Measurements from ENCODE around the gene TNPO2. TPM values are rescaled to one million over a fixed set of nuclear protein-coding genes. Genes with fewer than 3 reads are reported as not detected.

Gene TNPO2
- total RNA-seq (2014; rRNA removed; shearing (Covaris generic)): 17.4 and 23.4 TPM in 2 replicates
- polyA plus RNA-seq (2014; cell fraction: nucleus; rRNA removed): 166 and 172 TPM in 2 replicates

DNA sequence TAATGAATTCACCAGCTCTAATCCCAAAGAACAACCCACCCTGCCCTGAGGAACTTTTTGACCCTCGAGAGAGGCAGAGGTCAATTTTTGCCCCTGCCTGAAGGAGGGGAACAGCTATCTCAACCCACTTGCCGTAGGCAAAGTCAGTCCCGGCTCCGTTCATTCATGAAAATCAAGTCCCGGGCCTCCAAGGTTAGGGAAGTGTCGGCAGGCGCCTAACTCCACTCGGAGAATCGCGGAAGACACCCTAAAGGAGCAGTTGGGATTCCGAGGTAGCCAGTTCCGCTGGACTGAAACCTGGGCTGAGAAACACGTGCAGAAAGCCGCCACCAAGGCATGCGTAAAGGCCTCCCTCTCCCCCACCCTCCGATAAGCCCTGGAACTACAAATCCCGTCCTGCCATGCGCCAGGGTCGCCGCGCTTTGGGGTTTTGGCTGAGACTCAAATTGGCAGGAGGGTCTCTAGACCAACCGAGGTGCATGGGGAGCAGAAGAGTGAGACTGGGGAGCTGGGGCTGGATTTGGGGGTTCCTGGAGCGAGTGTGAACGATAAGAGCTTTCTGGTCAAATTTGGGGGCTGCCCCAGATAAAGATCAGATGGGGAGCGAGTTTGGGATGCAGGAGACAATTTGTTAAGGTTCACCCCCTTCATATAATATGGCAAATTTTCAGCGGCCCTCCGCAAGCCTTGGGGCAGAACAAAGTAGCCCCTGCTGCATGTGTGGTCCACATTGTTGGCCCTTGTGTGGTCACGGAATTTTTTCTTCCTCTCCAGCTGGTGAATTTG is at the start of gene TNPO2:
TSS of gene TNPO2 (minus strand) at position 292 of the 786 bp plus-strand sequence. CDS start 2,955 bp downstream, outside the sequence.
- peak; percentile 38 for DNase-seq (ENCODE audit: extremely low read depth, low read depth)

GRCh38 chr19:12772323-12772722 is 48.6 kb upstream of the TNPO2 start:
- DNase-seq (ENCODE audit: extremely low read depth, low read depth): no peak

DNA sequence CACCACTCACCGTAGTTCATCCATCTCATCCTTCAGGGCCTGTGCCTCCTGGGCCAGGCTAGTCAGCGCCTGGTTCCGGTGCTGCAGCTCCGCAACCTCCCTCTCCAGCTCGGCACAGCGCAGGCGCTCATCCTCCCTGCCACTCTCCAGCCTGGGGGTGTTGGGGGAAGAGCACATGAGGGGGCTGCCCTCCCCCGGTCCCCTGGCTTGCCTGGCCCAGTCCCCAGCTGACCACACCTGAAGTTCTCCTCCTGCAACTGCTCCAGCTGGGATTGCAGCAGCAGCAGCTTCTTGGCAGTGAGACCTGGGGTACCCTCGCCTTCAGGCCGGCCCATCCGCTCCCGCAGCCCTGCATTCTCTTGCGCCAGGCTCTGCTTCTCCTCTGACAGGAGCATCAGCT is 47.2 kb upstream of the TNPO2 start:
- DNase-seq (ENCODE audit: extremely low read depth, low read depth): no peak

GRCh38 chr19:12769689-12770088 is 46.0 kb upstream of the TNPO2 start:
- DNase-seq (ENCODE audit: extremely low read depth, low read depth): no peak

DNA sequence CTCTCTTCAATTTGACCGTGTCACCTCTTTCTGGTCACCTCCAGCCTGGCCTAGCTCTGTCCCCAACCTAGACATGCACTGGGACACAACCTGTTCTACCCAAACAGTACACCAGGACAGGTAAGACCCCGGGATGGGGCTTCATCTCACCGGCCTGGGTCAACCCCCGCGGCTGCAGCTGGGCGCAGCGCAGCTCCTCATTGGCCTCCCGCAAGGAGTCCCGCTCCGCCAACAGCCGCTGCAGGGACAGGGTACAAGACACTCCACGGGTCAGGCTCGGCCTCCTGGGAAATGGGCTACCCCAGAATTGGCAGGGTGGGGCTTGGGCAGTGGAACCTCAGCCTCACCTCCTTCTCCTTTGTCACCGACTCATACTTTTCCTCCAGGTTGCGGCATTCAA is 43.9 kb upstream of the TNPO2 start:
- DNase-seq (ENCODE audit: extremely low read depth, low read depth): no peak

DNA sequence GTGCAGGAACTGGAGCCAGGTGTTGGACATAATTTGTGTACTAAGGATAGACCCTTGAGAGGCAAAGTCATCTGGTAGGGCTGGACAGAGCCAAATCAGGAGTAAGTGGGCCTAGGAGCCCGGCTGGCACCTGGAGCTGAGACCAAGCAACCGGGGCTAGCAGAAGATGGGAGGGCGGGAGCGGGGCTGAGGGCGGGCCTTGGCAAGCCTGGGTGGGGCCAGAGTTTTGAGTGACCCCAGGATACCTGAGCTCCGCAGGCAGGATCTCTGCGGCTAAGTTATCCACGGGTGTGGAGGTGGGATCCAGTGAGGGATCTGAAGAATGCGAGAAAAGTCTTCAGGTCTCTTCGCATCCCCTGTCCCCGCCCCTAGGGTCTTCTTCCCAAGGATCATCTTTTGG is 43.4 kb upstream of the TNPO2 start:
- DNase-seq (ENCODE audit: extremely low read depth, low read depth): no peak

GRCh38 chr19:12766051-12766521 is 42.4 kb upstream of the TNPO2 start:
- peak; percentile 72 for DNase-seq (ENCODE audit: extremely low read depth, low read depth)

- DNase-seq (ENCODE audit: extremely low read depth, low read depth): no peak
These were observed 41.0 kb upstream of the TNPO2 start for GRCh38 chr19:12764698-12765097.

GRCh38 chr19:12763100-12763499 is 39.4 kb upstream of the TNPO2 start:
- DNase-seq (ENCODE audit: extremely low read depth, low read depth): no peak

- no peak for DNase-seq (ENCODE audit: extremely low read depth, low read depth)
These were observed 36.0 kb upstream of the TNPO2 start for GRCh38 chr19:12759686-12760085.

DNA sequence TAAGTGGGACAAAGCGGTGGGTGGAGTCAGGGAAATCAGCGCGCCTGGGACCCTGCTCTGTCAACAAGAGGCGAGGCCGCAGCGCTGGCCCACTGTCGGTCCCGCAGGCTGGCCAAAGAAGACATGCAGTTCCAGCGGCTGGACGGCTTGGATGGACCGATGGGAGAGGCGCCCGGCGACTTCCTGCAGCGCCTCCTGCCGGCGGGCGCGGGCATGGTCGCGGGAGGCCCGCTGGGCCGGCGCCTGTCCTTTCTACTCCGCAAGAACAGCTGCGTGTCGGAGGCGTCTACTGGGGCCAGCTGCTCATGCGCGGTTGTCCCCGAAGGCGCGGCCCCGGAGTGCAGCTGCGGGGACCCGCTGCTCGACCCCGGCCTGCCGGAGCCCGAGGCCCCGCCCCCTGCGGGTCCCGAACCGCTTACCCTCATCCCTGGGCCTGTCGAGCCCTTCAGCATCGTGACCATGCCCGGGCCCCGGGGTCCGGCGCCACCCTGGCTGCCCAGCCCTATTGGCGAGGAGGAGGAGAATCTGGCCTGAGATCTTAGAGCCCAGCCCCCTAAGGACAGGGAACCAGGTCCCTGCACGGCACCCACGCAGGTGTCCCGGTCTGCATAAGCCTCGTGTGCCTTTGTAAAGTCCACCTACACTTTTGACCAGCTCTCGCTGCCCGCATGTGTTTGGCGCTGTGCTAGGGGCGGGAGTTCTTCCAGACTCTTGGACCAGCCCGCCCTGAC is 34.0 kb upstream of the TNPO2 start:
- DNase-seq (ENCODE audit: extremely low read depth, low read depth): peak; percentile 47

DNA sequence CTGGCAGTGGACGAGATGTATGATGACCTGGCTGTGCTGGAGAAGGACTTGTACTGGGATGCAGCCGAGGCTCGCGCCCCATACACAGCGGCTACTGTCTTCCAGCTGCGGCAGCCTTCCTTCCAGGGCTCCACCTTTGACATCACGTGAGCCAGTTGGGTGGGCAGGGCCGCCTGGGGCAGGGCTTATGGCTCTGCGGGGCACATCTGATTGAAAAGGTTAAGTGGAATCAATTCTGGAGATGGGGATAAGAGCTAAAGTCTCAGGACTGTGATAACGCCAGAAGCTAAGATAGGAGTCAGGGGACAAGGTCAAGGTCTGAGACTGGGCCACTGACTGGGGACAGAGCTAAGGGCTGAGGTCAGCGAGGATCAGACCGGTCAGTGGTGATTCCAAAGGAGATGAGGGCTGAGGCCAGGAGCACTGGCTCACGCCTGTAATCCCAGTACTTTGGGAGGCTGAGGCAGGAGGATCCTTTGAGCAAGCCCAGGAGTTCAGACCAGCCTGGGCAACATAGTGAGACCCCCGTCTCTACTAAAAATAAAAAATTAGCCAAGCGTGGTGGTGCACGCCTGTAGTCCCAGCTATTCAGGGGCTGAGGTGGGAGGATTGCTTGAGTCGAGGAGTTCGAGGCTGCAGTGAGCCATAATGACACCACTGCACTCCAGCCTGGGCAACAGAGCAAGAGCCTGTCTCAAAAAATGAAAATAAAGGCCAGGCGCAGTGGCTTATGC is 32.6 kb upstream of the TNPO2 start:
- DNase-seq (ENCODE audit: extremely low read depth, low read depth): no peak

DNA sequence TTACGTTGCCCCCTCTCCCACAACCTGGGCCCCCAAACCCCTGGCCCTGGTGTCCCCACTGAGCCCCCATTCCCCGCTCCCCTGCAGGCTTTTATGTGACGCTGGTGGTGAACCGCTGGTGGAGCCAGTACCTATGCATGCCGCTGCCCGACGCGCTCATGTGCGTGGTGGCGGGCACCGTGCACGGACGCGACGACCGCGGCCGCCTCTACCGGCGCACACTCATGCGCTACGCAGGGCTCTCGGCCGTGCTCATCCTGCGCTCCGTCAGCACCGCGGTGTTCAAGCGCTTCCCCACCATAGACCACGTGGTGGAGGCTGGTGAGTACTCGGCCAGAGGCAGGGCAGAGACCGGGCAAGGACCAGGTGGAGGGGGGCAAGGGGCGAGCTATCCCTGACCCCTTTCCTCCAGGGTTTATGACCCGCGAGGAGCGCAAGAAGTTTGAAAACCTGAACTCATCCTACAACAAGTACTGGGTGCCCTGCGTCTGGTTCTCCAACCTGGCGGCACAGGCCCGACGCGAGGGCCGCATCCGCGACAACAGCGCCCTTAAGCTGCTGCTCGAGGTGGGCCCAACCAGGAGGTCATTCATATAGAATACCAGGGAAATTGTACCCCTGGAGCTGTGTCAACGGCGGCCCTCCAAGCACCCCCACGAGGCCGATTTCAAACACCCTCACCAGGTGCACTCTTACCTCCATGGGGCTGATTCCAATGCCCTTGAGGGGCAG is 30.9 kb upstream of the TNPO2 start:
- no peak for DNase-seq (ENCODE audit: extremely low read depth, low read depth)

DNA sequence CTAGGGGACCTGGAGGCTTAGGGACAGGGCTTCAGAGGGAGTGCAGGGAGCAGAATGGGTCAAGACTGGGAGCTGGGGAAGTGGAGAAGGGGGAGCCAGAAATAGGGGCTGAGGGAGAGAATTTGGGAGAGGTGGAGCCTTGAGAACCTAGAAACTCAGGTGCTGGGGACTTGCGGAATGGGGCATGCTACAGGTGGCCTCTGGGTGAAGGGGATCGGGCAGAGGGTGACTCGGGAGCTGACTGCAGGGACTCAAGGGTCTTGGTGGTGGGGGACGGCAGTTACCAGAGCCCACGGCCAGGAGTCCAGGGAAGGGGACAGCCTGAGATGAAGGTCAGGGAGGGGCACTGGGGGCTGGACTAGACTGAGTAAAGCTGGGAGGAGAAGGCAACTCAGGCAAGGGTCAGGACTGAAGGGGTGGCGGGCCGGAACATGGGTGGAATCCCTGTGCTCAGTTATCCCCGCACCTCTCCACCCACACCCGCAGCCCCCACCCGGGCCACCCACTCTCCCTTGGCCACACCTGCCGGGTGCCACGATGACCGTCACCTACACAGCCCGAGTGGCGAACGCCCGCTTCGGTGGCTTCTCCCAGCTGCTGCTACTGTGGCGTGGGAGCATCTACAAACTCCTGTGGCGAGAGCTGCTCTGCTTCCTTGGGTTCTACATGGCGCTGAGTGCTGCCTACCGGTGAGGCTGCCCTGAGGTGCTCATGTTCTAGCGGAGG is 28.5 kb upstream of the TNPO2 start:
- DNase-seq (ENCODE audit: extremely low read depth, low read depth): no peak

DNA sequence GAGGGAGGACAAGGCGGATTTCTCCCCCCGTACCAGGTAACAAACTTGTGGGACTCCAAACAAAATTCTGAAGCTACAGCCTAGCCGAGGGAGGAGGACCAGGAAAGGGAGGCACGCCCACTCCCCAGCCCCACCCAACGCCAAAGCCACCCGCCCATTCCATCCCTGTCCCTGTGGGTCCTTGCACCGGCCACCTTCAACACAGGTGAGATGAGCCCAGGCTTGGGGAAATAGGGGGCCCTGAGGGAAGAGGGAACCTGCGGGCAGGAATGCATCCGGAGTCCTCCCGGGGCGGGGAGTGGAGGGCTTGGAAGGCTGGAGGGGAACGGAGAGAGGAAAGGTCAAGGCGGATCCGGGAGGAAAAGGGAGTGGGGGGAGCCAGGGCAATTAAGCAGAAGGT is 27.9 kb upstream of the TNPO2 start, which contains the start of gene BEST2:
TSS of gene BEST2 (plus strand) at position 157 of the 400 bp plus-strand sequence. CDS start 802 bp downstream, outside the sequence.
- DNase-seq (ENCODE audit: extremely low read depth, low read depth): no peak

GRCh38 chr19:12750851-12751250 is 27.1 kb upstream of the TNPO2 start:
- no peak for DNase-seq (ENCODE audit: extremely low read depth, low read depth)

DNA sequence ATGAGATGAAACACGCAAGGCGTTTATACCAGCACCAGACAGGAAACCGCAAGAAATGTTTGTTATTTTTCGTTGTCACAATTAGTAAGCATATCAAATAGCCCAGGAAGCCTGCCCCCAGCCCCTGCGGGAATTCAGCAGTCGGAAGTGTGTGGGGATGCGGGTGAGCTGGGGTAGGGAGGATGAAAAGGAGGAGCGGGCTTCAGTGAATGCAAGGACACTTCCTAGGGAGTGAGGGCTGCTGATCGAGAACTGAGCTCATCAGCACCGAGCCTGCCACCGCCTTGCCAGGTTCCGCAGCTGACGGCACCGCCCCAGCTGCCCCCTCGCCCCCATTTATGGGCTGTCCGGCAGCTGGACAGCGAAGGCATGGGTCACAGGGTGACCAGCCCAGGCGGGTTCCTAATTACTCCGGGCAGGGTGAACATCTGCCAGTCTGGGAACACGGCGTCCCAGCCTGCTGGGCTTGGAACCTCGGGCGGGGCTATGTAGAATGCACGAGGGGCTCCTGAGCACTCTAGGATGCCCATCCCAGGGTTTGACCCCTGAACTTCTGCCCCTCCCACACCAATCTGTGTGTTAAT is 26.3 kb upstream of the TNPO2 start:
- DNase-seq (ENCODE audit: extremely low read depth, low read depth): no peak

DNA sequence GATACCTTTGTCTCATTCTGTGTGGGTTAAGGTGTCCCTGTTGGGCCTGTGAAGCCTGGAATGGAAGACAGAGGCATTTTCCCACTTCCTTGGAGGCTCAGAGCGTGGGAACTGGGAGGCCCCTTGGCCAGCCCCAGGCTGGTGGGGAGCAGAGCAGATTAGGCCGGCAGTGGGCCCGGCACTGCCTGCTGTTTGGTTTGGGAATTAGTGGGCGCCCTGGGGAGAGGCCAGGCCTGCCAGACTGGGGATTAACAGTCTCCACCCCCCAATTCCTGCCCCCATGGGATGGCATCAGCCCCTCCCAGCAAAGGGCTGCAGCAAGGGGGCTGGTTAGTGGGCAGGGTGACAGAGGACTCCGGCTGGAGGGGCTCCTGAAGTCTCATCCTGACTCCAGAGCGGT is 24.8 kb upstream of the TNPO2 start:
- DNase-seq (ENCODE audit: extremely low read depth, low read depth): no peak

DNA sequence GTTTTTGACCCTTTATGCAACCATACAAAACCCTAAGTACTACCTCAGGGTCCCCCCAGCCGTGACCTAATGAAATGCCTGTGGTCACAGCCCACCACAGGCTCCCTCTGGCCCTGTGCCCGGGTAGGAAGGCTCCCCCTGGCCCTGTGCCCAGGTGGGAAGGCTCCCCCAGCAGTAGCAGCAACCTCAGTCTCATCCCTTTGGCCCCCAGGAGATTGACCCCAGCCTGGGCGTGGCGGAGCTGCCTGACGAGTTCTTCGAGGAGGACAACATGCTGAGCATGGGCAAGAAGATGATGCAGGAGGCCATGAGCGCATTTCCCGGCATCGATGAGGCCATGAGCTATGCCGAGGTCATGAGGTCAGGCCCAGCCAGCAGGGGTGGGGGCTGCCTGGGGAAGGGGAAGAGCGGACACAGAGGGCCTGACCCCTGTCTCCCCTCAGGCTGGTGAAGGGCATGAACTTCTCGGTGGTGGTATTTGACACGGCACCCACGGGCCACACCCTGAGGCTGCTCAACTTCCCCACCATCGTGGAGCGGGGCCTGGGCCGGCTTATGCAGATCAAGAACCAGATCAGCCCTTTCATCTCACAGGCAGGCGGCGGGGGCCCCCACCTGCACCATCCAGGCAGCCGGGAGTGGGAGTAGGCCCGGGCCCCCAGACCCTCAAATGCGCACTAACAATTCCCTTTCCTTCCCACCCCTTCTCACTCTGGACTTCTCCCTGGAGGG is 21.6 kb upstream of the TNPO2 start:
- no peak for DNase-seq (ENCODE audit: extremely low read depth, low read depth)

All from NCI-H460 (cell line).